ENCODE results near the gene IFT88.

Gene IFT88

DNA sequence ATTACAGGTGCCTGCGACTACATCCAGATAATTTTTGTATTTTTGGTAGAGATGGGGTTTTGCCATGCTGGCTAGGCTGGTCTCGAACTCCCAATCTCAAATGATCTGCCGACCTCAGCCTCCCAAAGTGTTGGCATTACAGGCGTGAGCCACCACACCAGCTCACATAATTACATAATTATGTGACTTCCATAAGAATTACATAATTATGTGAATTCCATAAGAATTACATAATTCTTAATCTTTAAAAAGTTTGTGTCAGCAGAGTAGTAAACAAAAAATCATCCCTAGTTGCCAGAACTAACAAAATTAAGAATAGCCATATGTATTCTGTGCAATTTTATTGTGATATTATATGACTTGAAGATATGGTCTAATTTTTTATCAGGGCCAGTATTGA is 25.6 kb downstream of the IFT88 start:
- H3K4me3 ChIP-seq (replicated peaks; ENCODE audit: low read depth, low read length) = no peak overlapping the region
- no peak for TF ChIP-seq CTCF (IDR thresholded peaks at IDR 0.05; ENCODE audit: low read length, missing control alignments)
- DNase-seq (ENCODE audit: low read depth) = no peak

GRCh38 chr13:20594280-20594679 is 27.3 kb downstream of the IFT88 start:
- no peak for TF ChIP-seq CTCF (IDR thresholded peaks at IDR 0.05; ENCODE audit: low read length, missing control alignments)
- DNase-seq (ENCODE audit: low read depth) = no peak
- H3K4me3 ChIP-seq (replicated peaks; ENCODE audit: low read depth, low read length) = no peak overlapping the region

GRCh38 chr13:20607015-20607414 is 40.1 kb downstream of the IFT88 start:
- H3K4me3 ChIP-seq (replicated peaks; ENCODE audit: low read depth, low read length) = no peak overlapping the region
- no peak for TF ChIP-seq CTCF (IDR thresholded peaks at IDR 0.05; ENCODE audit: low read length, missing control alignments)
- no peak for DNase-seq (ENCODE audit: low read depth)

DNA sequence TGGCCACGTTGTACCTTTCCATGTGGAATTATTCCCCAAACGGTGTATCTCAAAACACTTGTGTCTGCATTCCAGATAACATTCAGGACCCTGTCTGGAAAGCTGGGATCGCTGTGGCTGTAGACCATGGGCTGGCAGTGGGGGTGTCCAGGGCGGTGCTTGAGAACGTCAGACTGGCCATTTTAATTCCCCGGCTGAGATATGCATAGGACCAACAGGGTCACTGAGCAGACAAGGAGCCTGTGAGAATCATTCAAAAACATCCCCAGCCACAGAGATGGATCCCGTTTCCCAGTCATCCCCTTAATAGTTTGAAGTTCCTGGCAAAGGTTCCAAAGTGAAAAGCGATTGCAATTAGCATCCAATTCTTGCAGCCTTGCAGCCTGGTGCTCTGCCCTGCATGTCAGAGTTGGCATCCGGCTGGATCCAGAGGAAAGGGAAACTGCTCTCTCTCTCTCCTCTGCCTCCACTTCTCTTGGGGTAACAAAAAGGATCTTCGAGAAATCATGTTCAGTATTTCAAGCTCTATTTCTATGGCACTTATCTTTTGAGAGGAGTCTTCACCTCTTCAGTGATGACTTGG is 41.6 kb downstream of the IFT88 start:
- no peak overlapping the region for H3K4me3 ChIP-seq (replicated peaks; ENCODE audit: low read depth, low read length)
- DNase-seq (ENCODE audit: low read depth) = no peak
- TF ChIP-seq CTCF (IDR thresholded peaks at IDR 0.05; ENCODE audit: low read length, missing control alignments) = no peak

- TF ChIP-seq CTCF (IDR thresholded peaks at IDR 0.05; ENCODE audit: low read length, missing control alignments) = no peak
- H3K4me3 ChIP-seq (replicated peaks; ENCODE audit: low read depth, low read length) = no peak overlapping the region
- DNase-seq (ENCODE audit: low read depth) = peak; percentile 83
Measured at GRCh38 chr13:20609145-20609544, 42.2 kb downstream of the IFT88 start.

GRCh38 chr13:20610006-20610405 is 43.0 kb downstream of the IFT88 start:
- DNase-seq (ENCODE audit: low read depth) = no peak
- no peak for TF ChIP-seq CTCF (IDR thresholded peaks at IDR 0.05; ENCODE audit: low read length, missing control alignments)
- H3K4me3 ChIP-seq (replicated peaks; ENCODE audit: low read depth, low read length) = no peak overlapping the region

DNA sequence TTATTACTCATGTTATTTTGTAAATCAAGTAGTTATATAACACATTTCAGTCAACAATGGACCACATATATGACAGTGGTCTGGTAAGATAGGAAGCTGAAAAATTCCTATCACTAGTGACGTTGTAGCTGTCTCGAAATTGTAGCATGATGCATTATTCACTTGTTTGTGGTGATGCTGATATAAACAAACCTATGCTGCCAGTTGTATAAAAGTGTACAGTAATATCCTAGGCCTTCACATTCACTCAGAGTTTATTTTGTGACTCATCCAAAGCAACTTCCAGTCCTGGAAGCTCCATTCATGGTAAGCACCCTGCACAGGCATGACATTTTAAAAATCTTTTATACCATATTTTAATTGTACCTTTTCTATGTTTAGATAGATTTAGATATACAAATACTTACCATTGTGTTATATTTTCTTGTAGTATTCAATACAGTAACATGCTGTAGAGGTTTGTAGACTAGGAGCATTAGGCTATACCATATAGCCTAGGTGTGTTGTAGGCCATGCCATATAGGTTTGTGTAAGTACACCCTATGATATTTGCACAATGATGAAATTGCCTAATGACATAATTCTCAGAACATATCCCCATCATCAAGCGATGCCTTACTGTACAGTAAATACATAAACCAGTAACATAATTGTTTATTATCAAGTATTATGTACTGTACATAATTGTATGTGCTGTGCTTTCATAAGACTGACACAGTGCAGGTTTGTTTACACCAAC is 49.3 kb downstream of the IFT88 start:
- no peak overlapping the region for H3K4me3 ChIP-seq (replicated peaks; ENCODE audit: low read depth, low read length)
- no peak for TF ChIP-seq CTCF (IDR thresholded peaks at IDR 0.05; ENCODE audit: low read length, missing control alignments)
- DNase-seq (ENCODE audit: low read depth) = peak; percentile 81
